K562 (cell line): ENCODE measurements around the gene NSMF. TPM values are rescaled to one million over a fixed set of nuclear protein-coding genes. Genes with fewer than 3 reads are reported as not detected.

Source experiments
- ATAC-seq: fragments of 200-7000 bp; cut with Tn5 transposase; 3 replicates; pipeline ENCODE4 v1.9.1; 2020; ENCODE audit warnings: moderate library complexity
- BruUV-seq: library from RNA; stranded (reverse); fragments of 400-500 nt; replicated peaks from 2 replicates; lab custom pipeline; 2021; lab: Mats Ljungman, UMichigan
- CTCF ChIA-PET: fragments of 300-600 bp; formaldehyde crosslinking; extraction: SDS; loops from one replicate; lab custom pipeline; 2021; ENCODE audit warnings: low intra/inter-chr PET ratio; lab: Yijun Ruan, JAX
- POLR2A ChIA-PET: fragments of 300-600, 350-650 bp; sonication (Branson Sonifier 250); formaldehyde crosslinking; extraction: SDS; loops from one replicate; lab custom pipeline; 2021; ENCODE audit warnings: antibody characterized with exemption, inconsistent platforms; lab: Yijun Ruan, JAX
- DNase-seq, 4 experiments: peaks; one replicate each; pipeline versions ENCODE4 v3.0.0 to v3.0.0-alpha.2; 2011 to 2018; ENCODE audit warnings: low spot score in 3 of 4, mixed read lengths in 3 of 4; ENCODE audit errors: extremely low read depth in 1 of 4
- FAIRE-seq: peaks from 2 replicates; lab custom pipeline; 2011; peaks lifted over from hg19 to GRCh38; lab: Jason Lieb, UNC
- H2AFZ ChIP-seq: 2 replicates; pipeline ENCODE4 v1.6.0; 2011; ENCODE audit warnings: low read depth, low read length, control low read depth, inconsistent platforms
- H3K27ac ChIP-seq: fragments of 200-600 bp; 3 replicates; pipeline ENCODE4 v1.8.0; 2011; ENCODE audit warnings: low read depth, mild to moderate bottlenecking, control low read depth, inconsistent platforms, low read length, moderate library complexity, mixed read lengths; ENCODE audit errors: extremely low read depth
- H3K27me3 ChIP-seq, 2 experiments: fragments of 300-600 bp in 1 of 2; 2 replicates in 1 of 2; 3 replicates in 1 of 2; pipeline versions ENCODE4 v1.6.0 to v1.8.0; 2011; ENCODE audit warnings: inconsistent platforms in 2 of 2, low read length in 2 of 2, mild to moderate bottlenecking in 1 of 2, mixed read lengths in 1 of 2, moderate library complexity in 1 of 2; ENCODE audit not compliant: control insufficient read depth in 2 of 2, insufficient read depth in 2 of 2
- H3K36me3 ChIP-seq: fragments of 300-600 bp; 3 replicates; pipeline ENCODE4 v1.8.0; 2011; ENCODE audit warnings: mild to moderate bottlenecking, low read length, inconsistent platforms; ENCODE audit not compliant: control insufficient read depth, insufficient read depth
- H3K4me1 ChIP-seq, 2 experiments: fragments of 200-600 bp in 1 of 2; replicated peaks in 1 of 2; 2 replicates in 1 of 2; 3 replicates in 1 of 2; pipeline versions ENCODE4 v1.5.1 to v1.8.0; 2011; ENCODE audit warnings: inconsistent platforms in 2 of 2, low read length in 2 of 2, mild to moderate bottlenecking in 1 of 2, mixed read lengths in 1 of 2, moderate library complexity in 1 of 2; ENCODE audit not compliant: control insufficient read depth in 2 of 2, insufficient read depth in 2 of 2
- H3K4me2 ChIP-seq: 2 replicates; pipeline ENCODE4 v1.6.1; 2011; ENCODE audit warnings: low read length, control low read depth, inconsistent platforms, mixed read lengths; ENCODE audit not compliant: insufficient read depth
- H3K4me3 ChIP-seq: fragments of 200-600 bp; sonication (generic), shearing (Covaris generic); 2 replicates; pipeline ENCODE4 v1.5.1; 2016; ENCODE audit warnings: control low read depth, inconsistent platforms
- H3K79me2 ChIP-seq: fragments of 200-600 bp; 3 replicates; pipeline ENCODE4 v1.8.0; 2011; ENCODE audit warnings: low read length, inconsistent platforms; ENCODE audit not compliant: control insufficient read depth, insufficient read depth
- H3K9ac ChIP-seq, 2 experiments: 2 replicates each; pipeline versions ENCODE4 v1.6.0 to v1.6.1; 2011; ENCODE audit warnings: low read depth in 2 of 2, low read length in 2 of 2, control low read depth in 1 of 2, inconsistent platforms in 1 of 2, mild to moderate bottlenecking in 1 of 2, mixed read lengths in 1 of 2; ENCODE audit not compliant: insufficient read depth in 1 of 2
- H3K9me1 ChIP-seq: one replicate; pipeline ENCODE4 v1.6.0; 2011; ENCODE audit warnings: inconsistent platforms, mild to moderate bottlenecking, low read length, moderate library complexity; ENCODE audit not compliant: control insufficient read depth, insufficient read depth
- H3K9me3 ChIP-seq: replicated peaks from 2 replicates; pipeline ENCODE4 v1.5.1; 2011; ENCODE audit warnings: low read depth, low read length, inconsistent platforms; ENCODE audit not compliant: control insufficient read depth, insufficient read depth
- H4K20me1 ChIP-seq: replicated peaks from 2 replicates; pipeline ENCODE4 v1.6.1; 2011; ENCODE audit warnings: low read length, inconsistent platforms, mixed read lengths; ENCODE audit not compliant: control insufficient read depth, insufficient read depth
- ATF7 ChIP-seq: fragments of 450-650 bp; IDR thresholded peaks from 2 replicates; pipeline ENCODE4 v1.7.1; 2014; ENCODE audit warnings: mild to moderate bottlenecking, moderate library complexity
- DMBX1 ChIP-seq: fragments of 250-450 bp; sonication (Bioruptor Pico); IDR thresholded peaks from 2 replicates; pipeline ENCODE4 v1.8.0; 2022; ENCODE audit warnings: inconsistent platforms, mild to moderate bottlenecking, moderate library complexity, borderline replicate concordance
- PHB2 ChIP-seq: fragments of 450-650 bp; IDR thresholded peaks from 2 replicates; pipeline ENCODE4 v1.6.1; 2017; ENCODE audit warnings: low read depth
- ZNF175 ChIP-seq: fragments of 200-800 bp; sonication (Bioruptor generic); IDR thresholded peaks from 2 replicates; pipeline ENCODE4 v1.6.1; 2016; ENCODE audit warnings: low read depth, mild to moderate bottlenecking, missing genetic modification characterization, missing compliant biosample characterization
- ZNF197 ChIP-seq: fragments of 200-800 bp; sonication (Bioruptor generic); IDR thresholded peaks from 2 replicates; pipeline ENCODE4 v1.6.1; 2016; ENCODE audit warnings: low read depth, missing genetic modification characterization, missing compliant biosample characterization
- WGBS: fragments of 100-300 bp; shearing (Covaris generic); methylation state at CpG from one replicate; pipeline ENCODE4 v1.1.6; 2016; ENCODE audit warnings: low coverage, mixed read lengths; ENCODE audit not compliant: insufficient coverage; ENCODE audit errors: missing lambda C conversion rate; 5-methylcytosine and 5-hydroxymethylcytosine counted together
- in situ Hi-C: fragments of 300-500 bp; cut with MboI; formaldehyde crosslinking; loops from 4 replicates; pipeline ENCODE4 v1.15.0; 2018; ENCODE audit warnings: inconsistent platforms, mixed read lengths
- intact Hi-C: fragments of 100-400 bp; cut with micrococcal nuclease; formaldehyde crosslinking; loops from 2 replicates; pipeline ENCODE4 v1.14.2; 2022
- polyA plus RNA-seq, 8 experiments: library from polyadenylated mRNA; depleted of rRNA in 4 of 8; stranded (reverse) in 5 of 8; unstranded in 3 of 8; fragments of >200 nt; fragmentation: Nextera tagmentation in 2 of 8; fragmentation: Illumina TruSeq in 1 of 8; extraction: Ambion mirVana in 2 of 8; extraction: Trizol in 1 of 8; gene quantifications; 2 replicates each; pipeline versions ENCODE4 v1.2.1 to v1.2.3, GENCODE V29; 2011 to 2014; ENCODE audit warnings: inconsistent platforms in 1 of 8, missing spikeins in 1 of 8
- total RNA-seq, 7 experiments: library from RNA; depleted of rRNA in 6 of 7; stranded (reverse); fragments of >200 nt in 6 of 7; fragmentation: Illumina TruSeq in 2 of 7; extraction: Trizol in 2 of 7; gene quantifications; 2 replicates each; pipeline versions ENCODE4 v1.2.1 to v1.2.3, GENCODE V29; 2011 to 2021; ENCODE audit warnings: low replicate concordance in 1 of 7
- TF ChIP-seq, protein P1 (sequence below), 2 experiments: fragments of 450-650 bp in 1 of 2; IDR thresholded peaks; 2 replicates each; pipeline ENCODE4 v1.6.1; 2011 to 2017; ENCODE audit warnings: low read depth in 2 of 2, antibody characterized with exemption in 1 of 2, borderline replicate concordance in 1 of 2, low read length in 1 of 2, mild to moderate bottlenecking in 1 of 2, mixed read lengths in 1 of 2; ENCODE audit not compliant: control insufficient read depth in 1 of 2

The NSMF gene
- total and polyA plus RNA-seq, 9 of the 15 experiments (the other 6 are each of a cell fraction or from before 2014, with no cell fraction given) = 0.20 to 82.7 (median 29.3) TPM

DNA sequence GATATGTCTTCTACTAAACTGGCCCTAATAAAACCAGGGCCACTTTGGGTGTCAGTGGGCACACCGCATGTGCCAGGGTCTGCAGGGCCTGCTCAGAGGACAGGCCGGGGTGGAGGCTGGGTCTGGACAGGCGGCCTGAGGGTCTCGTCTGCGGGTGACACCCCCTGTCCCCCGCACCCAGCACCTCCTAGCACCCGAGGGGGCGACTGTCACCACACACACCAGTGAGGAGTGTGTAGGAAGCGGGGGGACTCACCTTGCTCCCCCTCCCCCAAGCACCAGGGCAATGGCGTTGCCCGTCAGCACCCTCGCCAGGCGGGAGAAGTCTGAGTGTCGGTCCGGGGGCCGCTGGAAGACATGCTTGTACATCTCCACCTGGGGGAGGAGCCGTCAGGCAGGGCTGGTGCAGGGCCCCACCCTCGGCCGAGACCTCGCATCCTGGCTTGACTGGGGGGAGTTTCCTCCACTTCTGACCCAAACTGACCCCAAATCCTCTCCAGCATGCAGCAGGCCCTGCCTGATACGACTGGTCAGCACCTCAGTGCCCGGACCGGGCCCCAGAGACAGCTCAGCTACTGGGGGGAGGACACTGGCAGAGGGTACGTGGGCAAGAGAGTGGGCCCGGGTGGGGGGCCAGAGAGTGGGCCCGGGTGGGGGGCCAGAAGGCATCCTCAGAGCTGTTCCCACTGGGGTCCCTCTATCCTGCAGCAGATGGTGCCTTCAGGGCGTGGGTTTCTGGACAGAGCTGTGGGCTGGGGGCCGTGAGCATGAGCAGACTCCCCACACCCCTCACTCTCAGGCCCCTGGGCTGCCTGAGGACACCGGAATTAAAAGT lies 18.9 kb upstream of the NSMF start:
- TF ChIP-seq ZNF197 (no peak), ATF7 (no peak), ZNF175 (CRISPR knock-in tag) (no peak), PHB2 (no peak), DMBX1 (CRISPR knock-in tag) (no peak)
- TF ChIP-seq, protein P1, sequence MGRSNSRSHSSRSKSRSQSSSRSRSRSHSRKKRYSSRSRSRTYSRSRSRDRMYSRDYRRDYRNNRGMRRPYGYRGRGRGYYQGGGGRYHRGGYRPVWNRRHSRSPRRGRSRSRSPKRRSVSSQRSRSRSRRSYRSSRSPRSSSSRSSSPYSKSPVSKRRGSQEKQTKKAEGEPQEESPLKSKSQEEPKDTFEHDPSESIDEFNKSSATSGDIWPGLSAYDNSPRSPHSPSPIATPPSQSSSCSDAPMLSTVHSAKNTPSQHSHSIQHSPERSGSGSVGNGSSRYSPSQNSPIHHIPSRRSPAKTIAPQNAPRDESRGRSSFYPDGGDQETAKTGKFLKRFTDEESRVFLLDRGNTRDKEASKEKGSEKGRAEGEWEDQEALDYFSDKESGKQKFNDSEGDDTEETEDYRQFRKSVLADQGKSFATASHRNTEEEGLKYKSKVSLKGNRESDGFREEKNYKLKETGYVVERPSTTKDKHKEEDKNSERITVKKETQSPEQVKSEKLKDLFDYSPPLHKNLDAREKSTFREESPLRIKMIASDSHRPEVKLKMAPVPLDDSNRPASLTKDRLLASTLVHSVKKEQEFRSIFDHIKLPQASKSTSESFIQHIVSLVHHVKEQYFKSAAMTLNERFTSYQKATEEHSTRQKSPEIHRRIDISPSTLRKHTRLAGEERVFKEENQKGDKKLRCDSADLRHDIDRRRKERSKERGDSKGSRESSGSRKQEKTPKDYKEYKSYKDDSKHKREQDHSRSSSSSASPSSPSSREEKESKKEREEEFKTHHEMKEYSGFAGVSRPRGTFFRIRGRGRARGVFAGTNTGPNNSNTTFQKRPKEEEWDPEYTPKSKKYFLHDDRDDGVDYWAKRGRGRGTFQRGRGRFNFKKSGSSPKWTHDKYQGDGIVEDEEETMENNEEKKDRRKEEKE (IDR thresholded peaks at IDR 0.05; ENCODE audit: borderline replicate concordance in 1 of 2, control insufficient read depth in 1 of 2, low read depth in 2 of 2, low read length in 1 of 2) = no peak
- ChIA-PET POLR2A (interaction anchor here (0.7 to 1.5 kb wide), 2 partner anchors 9 to 14 kb away, joined by 4 to 5 read pairs; no protein-coding TSS in a partner anchor), CTCF (no interaction called here)
- Histone ChIP-seq H3K27ac (no peak overlapping the region), H3K36me3 (no peaks in the 10 kb centered on the region), H3K4me2 (no peak overlapping the region), H3K9me1 (no peaks in the 10 kb centered on the region), H3K9ac (peak overlapping the region in 1 of 2 experiments; percentile 58; a peak in 2 of 4 replicates), H3K4me3 (no peak overlapping the region), H2AFZ (no peak overlapping the region), H3K4me1 (peaks cover 11 to 55% of the 10 kb centered on the region in 2 experiments), H3K27me3 (no peaks in the 10 kb centered on the region), H3K79me2 (no peaks in the 10 kb centered on the region), H3K9me3 (peaks cover 9% of the 10 kb centered on the region), H4K20me1 (no peaks in the 10 kb centered on the region)
- ATAC-seq (no peak), DNase-seq (no peak), FAIRE-seq (no peak)
- in situ Hi-C loops = no loop called here
- BruUV-seq = no TSS peak
- WGBS = 58% methylated on average over 25 of the region's 29 CpGs
- intact Hi-C loops = no loop called here
